ENCODE results near the gene DESI1. TPM values are rescaled to one million over a fixed set of nuclear protein-coding genes. Genes with fewer than 3 reads are reported as not detected.
"Not testable (repeated sequence)": the region's sequence is repeated elsewhere in the genome, so short reads cannot be mapped to it uniquely, and the experiment has no call there.

The DESI1 gene
- total RNA-seq, 1 donor from 2014 or later: 38.4 TPM

- intact Hi-C loops (cut with DNase I): no loop called here
- ATAC-seq (ENCODE audit: poor library complexity): no peak
- no peak for DNase-seq
Observed at GRCh38 chr22:41570221-41570620, 50.6 kb downstream of the DESI1 start.

GRCh38 chr22:41568811-41569210, 52.0 kb downstream of the DESI1 start:
- ATAC-seq (ENCODE audit: poor library complexity): no peak
- no peak for DNase-seq
- intact Hi-C loops (cut with DNase I): no loop called here

GRCh38 chr22:41567512-41567768, 53.4 kb downstream of the DESI1 start:
- no peak for ATAC-seq (ENCODE audit: poor library complexity)
- intact Hi-C loops (cut with DNase I): no loop called here
- DNase-seq: no peak

- peak; percentile 19 for ATAC-seq (ENCODE audit: poor library complexity)
- intact Hi-C loops (cut with DNase I): no loop called here
- DNase-seq: no peak
Observed at GRCh38 chr22:41565403-41566054, 55.3 kb downstream of the DESI1 start.

- intact Hi-C loops (cut with DNase I): no loop called here
- no peak for DNase-seq
- no peak for ATAC-seq (ENCODE audit: poor library complexity)
Observed at GRCh38 chr22:41564563-41564962, 56.3 kb downstream of the DESI1 start.

GRCh38 chr22:41563051-41563711, 57.7 kb downstream of the DESI1 start:
- intact Hi-C loops (cut with DNase I): no loop called here
- peak; percentile 20 for ATAC-seq (ENCODE audit: poor library complexity)
- no peak for DNase-seq

- no peak for ATAC-seq (ENCODE audit: poor library complexity)
- intact Hi-C loops (cut with DNase I): no loop called here
Observed at GRCh38 chr22:41562461-41562860, 58.4 kb downstream of the DESI1 start.

GRCh38 chr22:41561788-41562187, 59.1 kb downstream of the DESI1 start:
- DNase-seq (peak; percentile 72), ATAC-seq (ENCODE audit: poor library complexity) (peak; percentile 68)

More at GRCh38 chr22:41562461-41562860, 58.4 kb downstream of the DESI1 start:
- no peak for DNase-seq

GRCh38 chr22:41561335-41561734, 59.5 kb downstream of the DESI1 start:
- intact Hi-C loops (cut with DNase I): no loop called here
- DNase-seq (no peak), ATAC-seq (ENCODE audit: poor library complexity) (peak; percentile 26)

More at GRCh38 chr22:41561788-41562187, 59.1 kb downstream of the DESI1 start:
- intact Hi-C loops (cut with DNase I): no loop called here

- intact Hi-C loops (cut with DNase I): no loop called here
- DNase-seq: no peak
- ATAC-seq (ENCODE audit: poor library complexity): peak; percentile 11
Observed at GRCh38 chr22:41560095-41560471, 60.8 kb downstream of the DESI1 start.

- ATAC-seq (ENCODE audit: poor library complexity); DNase-seq; intact Hi-C loops (cut with DNase I): not testable (repeated sequence)
Observed at GRCh38 chr22:41558241-41558630, 62.6 kb downstream of the DESI1 start.

- ATAC-seq (ENCODE audit: poor library complexity) (peak; percentile 26), DNase-seq (peak; percentile 90)
- intact Hi-C loops (cut with DNase I): no loop called here
Observed at GRCh38 chr22:41557401-41558240, 63.2 kb downstream of the DESI1 start.

- ATAC-seq (ENCODE audit: poor library complexity): no peak
- DNase-seq: no peak
- intact Hi-C loops (cut with DNase I): no loop called here
Observed at GRCh38 chr22:41556561-41556960, 64.3 kb downstream of the DESI1 start.

GRCh38 chr22:41555325-41555982, 65.4 kb downstream of the DESI1 start:
- intact Hi-C loops (cut with DNase I): no loop called here
- ATAC-seq (ENCODE audit: poor library complexity) (peak; percentile 11), DNase-seq (no peak)

- ATAC-seq (ENCODE audit: poor library complexity): no peak
- intact Hi-C loops (cut with DNase I): no loop called here
- DNase-seq: no peak
Observed at GRCh38 chr22:41551877-41552582, 68.8 kb downstream of the DESI1 start.

GRCh38 chr22:41550952-41551491, 69.8 kb downstream of the DESI1 start:
- intact Hi-C loops (cut with DNase I): no loop called here
- no peak for DNase-seq
- no peak for ATAC-seq (ENCODE audit: poor library complexity)

GRCh38 chr22:41548830-41549211, 72.0 kb downstream of the DESI1 start:
- ATAC-seq (ENCODE audit: poor library complexity): no peak
- DNase-seq: no peak
- intact Hi-C loops (cut with DNase I): no loop called here

All from Right ventricle myocardium superior (tissue), 1 donor.